Right lobe of liver (tissue), 4 donors: ENCODE results near the gene SLC2A10.

Experiments
- CTCF ChIP-seq, 4 donors: fragments of 200-600 bp in 3 of 4; fragments of 450-650 bp in 1 of 4; IDR thresholded peaks; one replicate each; pipeline versions ENCODE4 v1.5.1 to v1.8.0; 2016 to 2022; ENCODE audit warnings: antibody characterized with exemption in 4 of 4, mild to moderate bottlenecking in 2 of 4
- POLR2A ChIP-seq: fragments of 450-650 bp; IDR thresholded peaks from one replicate; pipeline ENCODE4 v1.6.1; 2017; ENCODE audit warnings: antibody characterized with exemption, mild to moderate bottlenecking
- donor health status: DM: no; HTN: no; CAD: no.
- donor health status: DM: no; HTN: no; CAD: no.
- donor health status: DM: no; HTN: yes; CAD: no.

GRCh38 chr20:46661659-46662058, 47.8 kb upstream of the SLC2A10 start:
- TF ChIP-seq CTCF (IDR thresholded peaks at IDR 0.05) (no peak), POLR2A (no peak)
